Muscle of leg (tissue), 16 donors: Measurements from ENCODE around the gene ADAMTS9. TPM values are rescaled to one million over a fixed set of nuclear protein-coding genes. Genes with fewer than 3 reads are reported as not detected.

Experiments
- DNase-seq: peaks from one replicate; pipeline ENCODE4 v3.0.0; 2013
- H3K27ac ChIP-seq: one replicate; pipeline ENCODE4 v1.5.1; 2013; ENCODE audit warnings: mild to moderate bottlenecking, low read length, control low read depth
- H3K27me3 ChIP-seq: one replicate; pipeline ENCODE4 v1.6.1; 2013; ENCODE audit warnings: low read length; ENCODE audit not compliant: control insufficient read depth, insufficient read depth
- H3K36me3 ChIP-seq: one replicate; pipeline ENCODE4 v1.6.1; 2013; ENCODE audit warnings: low read length; ENCODE audit not compliant: control insufficient read depth, insufficient read depth
- H3K4me1 ChIP-seq: one replicate; pipeline ENCODE4 v1.6.1; 2013; ENCODE audit warnings: low read length; ENCODE audit not compliant: control insufficient read depth, insufficient read depth
- H3K4me3 ChIP-seq: one replicate; pipeline ENCODE4 v1.5.1; 2013; ENCODE audit warnings: low read length, control low read depth
- H3K9me3 ChIP-seq: replicated peaks from 2 replicates; pipeline ENCODE4 v1.6.1; 2013; ENCODE audit warnings: low read depth, low read length; ENCODE audit not compliant: control insufficient read depth
- WGBS: methylation state at CpG from one replicate; pipeline ENCODE4 v1.1.5; 2013; ENCODE audit warnings: missing lambda C conversion rate; ENCODE audit not compliant: insufficient coverage; 5-methylcytosine and 5-hydroxymethylcytosine counted together
- long read RNA-seq, 11 donors: transcript quantifications; one replicate each; lab custom pipeline, GENCODE V29; 2026
- polyA plus RNA-seq, 8 donors: library from polyadenylated mRNA; unstranded; fragments of 120-200 nt; gene quantifications; one replicate each; pipeline versions ENCODE4 v1.2.1 to v1.2.3, GENCODE V29; 2013; ENCODE audit warnings: inconsistent platforms in 1 of 8, low replicate concordance in 1 of 8; ENCODE audit not compliant: insufficient read length in 8 of 8, insufficient read depth in 1 of 8
- total RNA-seq: library from RNA; stranded (reverse); fragments of 120-200 nt; gene quantifications from one replicate; pipeline ENCODE4 v1.2.4, GENCODE V29; 2013

The ADAMTS9 gene
- 97.4 TPM for total RNA-seq
- polyA plus RNA-seq, result 100 to 1,000 TPM in 3 of 8 donors, 10 to 100 TPM in 5; 74.4 to 142 (median 95.2) TPM
- long read RNA-seq, donor 1, result 0 reads
- long read RNA-seq, donor 2, partial matches to known transcripts, result 0 of 1 reads
- long read RNA-seq, donor 2, other reads (novel, unspliced or antisense), result 0 of 1 reads
- long read RNA-seq, donor 3, full-length matches to known transcripts, result 1 of 1 reads
- long read RNA-seq, donor 3, partial matches to known transcripts, result 0 of 1 reads
- long read RNA-seq, donor 3, other reads (novel, unspliced or antisense), result 0 of 1 reads
- long read RNA-seq, donor 4, result 0 reads
- long read RNA-seq, donor 5, transcript ADAMTS9-202 (9 exons, 2,871 nt), result major isoform, 5 of 25 reads
- long read RNA-seq, donor 5, partial matches to known transcripts, result 18 of 25 reads
- long read RNA-seq, donor 5, other reads (novel, unspliced or antisense), result 0 of 25 reads
- long read RNA-seq, donor 6, full-length matches to known transcripts, result 11 of 11 reads
- long read RNA-seq, donor 6, partial matches to known transcripts, result 0 of 11 reads
- long read RNA-seq, donor 6, other reads (novel, unspliced or antisense), result 0 of 11 reads
- long read RNA-seq, donor 7, partial matches to known transcripts, result 0 of 4 reads
- long read RNA-seq, donor 7, other reads (novel, unspliced or antisense), result 0 of 4 reads
- long read RNA-seq, donor 8, partial matches to known transcripts, result 0 of 6 reads
- long read RNA-seq, donor 8, other reads (novel, unspliced or antisense), result 0 of 6 reads
- long read RNA-seq, donor 9, partial matches to known transcripts, result 0 of 4 reads
- long read RNA-seq, donor 9, other reads (novel, unspliced or antisense), result 0 of 4 reads
- long read RNA-seq, donor 10, full-length matches to known transcripts, result 13 of 13 reads
- long read RNA-seq, donor 10, partial matches to known transcripts, result 0 of 13 reads
- long read RNA-seq, donor 10, other reads (novel, unspliced or antisense), result 0 of 13 reads
- long read RNA-seq, donor 11, full-length matches to known transcripts, result 5 of 5 reads
- long read RNA-seq, donor 11, partial matches to known transcripts, result 0 of 5 reads
- long read RNA-seq, donor 11, other reads (novel, unspliced or antisense), result 0 of 5 reads

DNA sequence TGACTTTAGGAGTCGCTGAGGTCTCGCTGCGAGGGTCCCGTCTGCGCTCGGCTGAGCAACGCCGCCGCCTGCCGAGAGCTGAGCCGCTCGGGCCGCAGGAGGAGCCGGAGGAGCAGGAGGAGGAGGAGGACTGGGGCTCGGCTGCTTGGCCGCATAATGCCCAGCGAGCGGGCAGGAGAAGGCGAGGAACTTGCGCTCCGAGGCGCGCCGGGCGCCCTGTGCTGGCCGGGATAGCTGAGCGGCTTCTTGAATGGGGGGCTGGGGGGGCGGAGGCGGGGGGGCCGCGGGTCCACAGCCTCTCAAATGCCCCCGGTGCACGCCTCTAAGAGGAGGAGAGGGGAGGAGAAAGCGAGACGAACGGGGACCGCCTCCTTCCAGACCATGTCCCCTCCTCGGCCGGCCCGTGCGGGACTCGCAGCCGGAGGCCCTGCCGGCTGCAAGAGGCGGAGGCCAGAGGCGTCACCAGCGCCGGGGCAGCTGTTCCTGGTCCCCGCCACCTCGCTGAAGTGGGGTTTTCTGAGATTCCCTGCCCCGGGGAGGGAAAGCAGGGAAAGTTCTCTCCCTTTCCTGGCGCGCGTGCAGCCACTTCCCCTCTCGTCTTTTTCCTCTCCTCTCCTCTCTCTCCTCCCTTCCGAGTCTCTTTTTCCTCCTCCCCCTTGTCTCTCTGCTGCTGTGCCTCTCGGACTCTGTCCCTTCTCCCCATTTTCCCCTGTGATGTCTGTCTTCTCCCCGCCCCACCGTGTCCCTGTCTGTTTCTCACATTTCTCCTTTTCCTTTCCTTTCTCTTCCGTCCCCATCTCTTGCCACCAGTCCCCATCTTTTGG is at the start of gene ADAMTS9:
Gene ADAMTS9 (minus strand): TSS at position 220 of the 824 bp plus-strand sequence. CDS start 343 bp downstream, outside the sequence.
- peak; percentile 98 for DNase-seq
- peak within 1 kb of the TSS; percentile 99 for H3K27ac ChIP-seq
- peaks cover 7% of the 10 kb centered on the region for H3K36me3 ChIP-seq
- under 1% methylated on average over 41 of the region's 60 CpGs for WGBS
- H3K9me3 ChIP-seq, result no peaks in the 10 kb centered on the region
- peak within 1 kb of the TSS; percentile 95 for H3K4me3 ChIP-seq
- H3K4me1 ChIP-seq, result peaks cover 15% of the 10 kb centered on the region
- peaks cover 2% of the 10 kb centered on the region for H3K27me3 ChIP-seq

DNA sequence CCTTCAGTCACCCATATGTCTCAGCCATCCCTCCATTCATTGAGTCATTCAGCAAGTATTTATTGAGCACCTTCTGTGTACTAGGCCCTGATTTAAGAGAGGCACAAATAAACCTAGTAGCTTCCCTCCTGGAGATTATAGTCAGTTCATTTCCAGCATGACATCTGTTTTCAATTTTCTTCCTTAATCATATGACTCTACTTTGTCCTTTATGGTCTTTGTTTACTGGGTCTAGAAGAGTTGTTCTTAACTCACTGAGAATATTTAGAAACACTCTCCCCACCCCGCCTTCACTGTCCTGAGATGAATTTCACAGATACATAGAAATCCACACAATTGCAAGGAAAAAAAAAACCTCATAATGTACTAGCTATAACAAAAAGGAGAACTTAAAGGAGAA is 44.8 kb upstream of the ADAMTS9 start:
- no CpG with 5 or more reads among the region's 1 CpG for WGBS
- DNase-seq, result peak; percentile 74
- no peaks in the 10 kb centered on the region for H3K36me3 ChIP-seq
- no peaks in the 10 kb centered on the region for H3K27me3 ChIP-seq
- H3K4me1 ChIP-seq, result peaks cover 10% of the 10 kb centered on the region
- H3K9me3 ChIP-seq, result no peaks in the 10 kb centered on the region
- H3K4me3 ChIP-seq, result no peak overlapping the region
- H3K27ac ChIP-seq, result no peak overlapping the region

DNA sequence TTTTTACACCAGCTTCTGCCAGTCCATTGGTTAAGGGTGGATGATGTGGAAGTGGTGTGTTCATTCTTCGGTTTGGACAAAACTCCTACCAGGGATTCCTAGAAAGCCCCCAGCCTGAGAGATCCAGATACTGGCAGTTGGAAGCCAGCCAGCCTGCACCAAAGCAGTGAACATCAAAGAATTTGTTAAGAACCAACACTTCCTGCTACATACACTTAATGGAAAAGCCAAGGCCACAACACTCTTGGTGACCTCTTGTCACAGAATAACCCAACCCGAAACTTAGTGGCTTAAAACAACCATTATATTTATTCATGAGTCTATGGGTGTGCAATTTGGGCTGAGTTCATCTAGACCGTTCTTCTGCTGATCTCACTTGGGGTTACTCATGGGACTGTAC is 42.9 kb upstream of the ADAMTS9 start:
- Histone ChIP-seq H3K4me3 (no peak overlapping the region), H3K4me1 (peaks cover 10% of the 10 kb centered on the region), H3K9me3 (no peaks in the 10 kb centered on the region), H3K27me3 (no peaks in the 10 kb centered on the region), H3K27ac (no peak overlapping the region), H3K36me3 (no peaks in the 10 kb centered on the region)
- DNase-seq, result no peak
- 80% methylated on average over 1 of the region's 3 CpGs for WGBS

GRCh38 chr3:64728994-64729393 is 41.2 kb upstream of the ADAMTS9 start:
- 57% methylated on average over 7 of the region's 8 CpGs for WGBS
- no peak overlapping the region for H3K4me3 ChIP-seq

GRCh38 chr3:64728428-64728827 is 40.6 kb upstream of the ADAMTS9 start:
- H3K27ac ChIP-seq, result peak overlapping the region; percentile 88
- no peak overlapping the region for H3K4me3 ChIP-seq
- peak; percentile 66 for DNase-seq
- H3K36me3 ChIP-seq, result no peaks in the 10 kb centered on the region
- H3K4me1 ChIP-seq, result peaks cover 10% of the 10 kb centered on the region
- 83% methylated on average over 2 of the region's 4 CpGs for WGBS
- no peaks in the 10 kb centered on the region for H3K27me3 ChIP-seq
- no peaks in the 10 kb centered on the region for H3K9me3 ChIP-seq

More at GRCh38 chr3:64728994-64729393, 41.2 kb upstream of the ADAMTS9 start:
- H3K27me3 ChIP-seq, result no peaks in the 10 kb centered on the region
- no peaks in the 10 kb centered on the region for H3K9me3 ChIP-seq
- H3K27ac ChIP-seq, result peak overlapping the region; percentile 88
- DNase-seq, result peak; percentile 27
- peaks cover 10% of the 10 kb centered on the region for H3K4me1 ChIP-seq
- H3K36me3 ChIP-seq, result no peaks in the 10 kb centered on the region

DNA sequence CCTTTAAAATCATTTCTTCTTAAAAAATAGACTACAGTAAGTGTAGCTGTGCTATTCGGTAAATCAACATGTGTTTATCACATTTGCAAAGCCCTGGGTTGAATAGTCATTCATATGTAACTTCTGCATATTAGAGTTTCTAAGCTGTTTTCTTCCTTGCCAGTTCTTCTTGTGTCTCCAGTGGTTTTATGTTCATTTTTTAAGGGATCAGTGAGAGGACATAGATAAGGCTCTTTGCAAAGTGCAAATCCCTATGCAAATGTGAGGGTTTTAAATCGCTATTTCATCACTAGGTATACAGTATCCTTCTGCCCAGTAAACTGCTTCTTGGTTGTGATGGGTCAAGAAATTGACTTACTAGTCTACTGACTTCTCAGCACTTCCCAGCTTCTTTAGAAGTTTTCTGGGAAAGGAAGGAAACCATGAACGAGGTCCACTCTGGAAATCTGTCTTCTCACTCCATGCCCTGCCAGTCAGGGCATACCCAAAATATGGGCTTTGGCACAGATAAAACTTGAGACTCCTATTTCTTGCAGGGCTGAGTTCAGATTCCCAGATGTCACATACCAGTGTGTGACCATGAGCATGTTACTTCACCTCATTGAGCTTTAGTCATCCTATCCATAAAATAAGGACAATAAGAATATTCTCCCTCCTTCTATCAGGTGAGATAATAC is 38.8 kb upstream of the ADAMTS9 start:
- no CpG with 5 or more reads among the region's 3 CpGs for WGBS
- peak; percentile 49 for DNase-seq
- H3K4me3 ChIP-seq, result no peak overlapping the region

DNA sequence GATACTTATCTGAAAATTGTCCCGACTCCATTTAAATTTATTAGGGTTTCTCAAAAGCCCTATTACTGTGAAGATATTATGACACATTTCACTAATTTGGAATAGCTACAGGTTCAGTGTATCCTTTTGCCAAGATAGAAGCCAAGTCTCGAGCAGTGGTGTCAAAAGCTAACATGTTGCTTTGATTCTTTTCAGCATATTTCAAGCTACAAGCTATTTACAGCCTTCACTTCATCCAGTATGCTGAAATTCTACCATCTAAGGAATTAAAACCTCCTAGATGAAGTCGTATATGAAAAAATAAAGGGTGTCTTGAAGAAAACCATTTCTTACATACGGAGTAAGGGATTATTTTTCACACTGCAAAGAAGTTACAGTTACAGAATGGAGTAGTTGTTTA is 31.2 kb upstream of the ADAMTS9 start:
- Histone ChIP-seq H3K27me3 (no peaks in the 10 kb centered on the region), H3K9me3 (no peaks in the 10 kb centered on the region), H3K27ac (no peak overlapping the region), H3K4me3 (no peak overlapping the region), H3K4me1 (peaks cover 2% of the 10 kb centered on the region), H3K36me3 (no peaks in the 10 kb centered on the region)
- no peak for DNase-seq
- 83% methylated on average over 1 of the region's 4 CpGs for WGBS

More for the DNA sequence above, 38.8 kb upstream of the ADAMTS9 start:
- peaks cover 10% of the 10 kb centered on the region for H3K4me1 ChIP-seq
- H3K36me3 ChIP-seq, result no peaks in the 10 kb centered on the region
- H3K9me3 ChIP-seq, result no peaks in the 10 kb centered on the region
- H3K27ac ChIP-seq, result no peak overlapping the region
- no peaks in the 10 kb centered on the region for H3K27me3 ChIP-seq

DNA sequence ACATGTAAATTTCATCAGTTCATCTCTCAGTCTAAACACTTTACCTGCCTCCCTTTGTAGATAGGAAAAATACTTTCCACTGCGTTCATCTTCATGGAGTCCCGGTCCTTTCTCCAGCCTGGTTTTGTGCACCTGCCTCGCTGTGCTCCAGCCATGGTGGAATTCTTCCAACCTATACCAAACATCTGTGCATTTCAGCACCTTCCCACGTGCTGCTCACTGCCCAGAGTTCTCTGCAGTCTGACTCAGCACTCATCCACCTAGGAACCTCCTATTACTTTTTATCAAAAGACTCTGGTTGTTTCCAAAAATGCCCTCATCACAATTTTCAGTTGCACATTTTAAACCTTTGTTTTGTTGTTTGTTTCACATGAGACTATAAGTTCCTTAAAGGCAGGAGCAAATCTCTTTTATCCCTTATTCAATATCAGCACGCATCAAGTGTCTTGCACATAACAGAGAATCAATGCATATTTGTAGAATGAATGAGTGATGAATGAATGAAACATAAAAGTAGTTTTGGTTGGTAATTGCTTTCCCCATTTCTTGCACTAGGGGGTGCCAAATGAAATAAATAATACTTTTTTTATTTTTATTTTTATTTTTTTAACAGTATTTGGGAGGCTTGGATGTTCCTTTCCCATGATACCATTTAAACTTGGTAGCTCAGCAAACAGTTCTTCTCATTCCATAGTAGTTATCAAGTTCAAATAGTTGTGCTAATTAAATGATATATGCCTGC is 30.2 kb upstream of the ADAMTS9 start:
- Histone ChIP-seq H3K27me3 (no peaks in the 10 kb centered on the region), H3K4me3 (no peak overlapping the region), H3K27ac (no peak overlapping the region), H3K9me3 (no peaks in the 10 kb centered on the region), H3K36me3 (no peaks in the 10 kb centered on the region), H3K4me1 (peaks cover 2% of the 10 kb centered on the region)
- no peak for DNase-seq
- WGBS, result 54% methylated on average over 4 of the region's 5 CpGs
